Hematopoietic multipotent progenitor cell treated with erythropoietin and hydrocortisone succinate and interleukin-3 and kit ligand, for 6 days (in vitro differentiated cells): ENCODE measurements around the gene ZMYND10.

Experiments used
- DNase-seq: peaks from one replicate; pipeline ENCODE4 v3.0.0-alpha.2; 2015

Gene ZMYND10

GRCh38 chr3:50300681-50301254 is 44.8 kb downstream of the ZMYND10 start:
- DNase-seq = no peak

DNA sequence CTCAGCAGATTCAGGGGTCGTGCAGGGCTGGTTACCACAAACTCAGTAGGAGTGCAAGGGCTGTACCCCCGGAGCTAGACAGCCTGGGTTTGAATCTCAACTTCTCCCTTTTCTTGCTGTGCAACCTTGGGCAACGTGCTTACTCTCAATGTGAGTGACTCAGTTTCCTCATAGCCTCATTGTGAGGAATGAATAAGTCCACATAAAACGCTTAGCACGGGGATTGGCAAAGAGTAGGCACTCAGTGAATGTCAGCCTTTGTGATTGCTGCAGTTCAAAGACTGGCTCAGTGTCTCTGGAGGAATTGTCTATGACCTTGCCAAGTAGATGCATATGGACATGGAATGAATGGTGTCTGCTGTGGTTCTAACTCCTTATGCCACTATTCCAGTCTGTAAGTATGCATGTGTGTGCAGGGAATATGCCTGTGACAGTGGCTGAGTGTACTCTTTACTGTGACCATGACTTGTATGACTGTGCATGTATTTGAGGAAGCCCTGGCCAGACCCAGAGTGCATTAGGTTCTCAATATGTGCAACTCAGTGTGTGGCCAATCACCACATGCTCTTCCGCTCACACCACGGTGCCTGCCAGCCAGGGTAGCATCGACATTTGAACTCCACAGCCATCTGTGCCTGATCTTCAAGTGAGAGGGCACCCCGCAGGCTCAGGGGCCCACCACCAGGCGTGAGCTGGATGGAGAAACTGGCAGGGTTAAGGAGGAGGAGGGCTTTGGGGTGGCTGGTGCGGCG is 45.4 kb downstream of the ZMYND10 start:
- DNase-seq = peak; percentile 78

DNA sequence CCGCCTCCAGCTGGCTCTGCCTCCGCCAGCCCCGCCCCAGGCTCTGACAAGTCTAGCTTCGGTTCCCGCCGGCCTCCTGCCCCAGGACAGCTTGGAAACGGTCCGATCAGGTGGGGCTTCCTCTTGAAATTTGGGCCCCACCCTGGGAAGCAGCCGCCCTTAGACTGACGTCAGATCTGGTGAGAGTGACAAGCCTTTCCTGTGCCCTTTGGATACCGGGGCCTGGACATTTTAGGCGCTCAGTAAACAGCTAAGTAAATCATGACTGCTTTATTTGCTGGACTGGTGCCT is 45.9 kb downstream of the ZMYND10 start:
- no peak for DNase-seq

- peak; percentile 99 for DNase-seq
These were observed 46.5 kb downstream of the ZMYND10 start, which contains the start of the genes HYAL3 and NAA80 for GRCh38 chr3:50298836-50299637. HYAL3 (minus strand) TSS chr3:50299405; CDS start chr3:50295602, 3,803 bp downstream. NAA80 (minus strand) TSS chr3:50299405; CDS start chr3:50297463, 1,942 bp downstream.

DNA sequence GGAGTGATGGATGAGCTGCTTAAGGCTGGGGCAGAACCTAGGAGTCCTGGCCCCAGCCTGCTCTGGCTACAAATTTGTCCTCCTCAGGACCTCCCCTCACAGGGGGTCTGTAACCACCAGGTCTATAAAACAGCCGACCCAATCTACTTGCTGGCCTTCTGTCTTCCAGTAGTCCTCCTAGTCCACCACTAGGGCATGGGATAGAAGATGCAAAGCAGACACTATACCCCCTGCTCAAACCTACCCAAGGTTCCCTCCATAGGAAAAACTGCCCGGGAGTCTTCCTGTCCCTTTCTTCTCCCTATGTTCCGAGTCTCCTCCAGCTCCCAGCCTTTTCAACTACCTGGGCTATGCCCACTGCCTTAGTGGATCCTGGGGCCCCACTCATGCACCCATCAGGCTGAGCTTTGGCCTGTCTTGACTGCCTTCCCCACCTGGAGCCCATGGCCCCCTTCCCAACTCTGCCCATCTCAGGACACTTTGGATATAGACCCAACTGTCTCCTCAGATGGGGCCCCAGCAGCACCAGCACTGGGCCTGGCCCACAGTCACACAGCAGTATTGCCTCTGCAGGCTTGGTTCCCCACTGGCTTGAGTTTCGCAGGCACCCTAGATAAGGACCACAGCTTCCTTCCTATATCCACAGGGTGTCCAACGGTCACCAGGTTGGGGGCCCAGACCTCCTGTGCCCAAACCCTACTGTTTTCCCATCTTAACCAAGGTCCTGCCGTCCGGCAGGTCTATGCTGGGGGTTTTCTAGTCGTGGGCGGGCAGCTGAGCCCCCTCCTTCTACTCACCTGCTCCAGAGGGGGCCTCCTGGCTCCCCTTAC is 47.4 kb downstream of the ZMYND10 start:
- DNase-seq = peak; percentile 72

DNA sequence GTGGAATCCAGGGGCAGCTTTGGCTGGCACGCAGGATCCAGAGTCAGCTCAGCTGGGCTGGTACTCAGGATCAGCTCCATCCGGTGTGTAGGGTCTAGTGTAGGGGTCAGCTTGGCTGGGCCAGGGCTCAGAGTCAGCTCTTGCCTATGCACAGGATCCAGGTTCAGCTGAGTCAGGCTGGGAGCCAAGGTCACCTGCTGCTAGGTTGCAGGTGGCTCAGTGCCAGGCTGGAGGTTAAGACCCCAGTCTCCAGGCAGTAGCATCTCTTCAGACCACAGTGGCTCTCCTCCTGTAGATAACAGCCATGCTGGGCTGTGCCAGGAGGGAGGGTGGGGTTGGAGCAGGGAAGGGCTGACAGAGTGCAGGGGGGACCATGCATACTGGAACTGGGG is 48.2 kb downstream of the ZMYND10 start:
- peak; percentile 69 for DNase-seq

DNA sequence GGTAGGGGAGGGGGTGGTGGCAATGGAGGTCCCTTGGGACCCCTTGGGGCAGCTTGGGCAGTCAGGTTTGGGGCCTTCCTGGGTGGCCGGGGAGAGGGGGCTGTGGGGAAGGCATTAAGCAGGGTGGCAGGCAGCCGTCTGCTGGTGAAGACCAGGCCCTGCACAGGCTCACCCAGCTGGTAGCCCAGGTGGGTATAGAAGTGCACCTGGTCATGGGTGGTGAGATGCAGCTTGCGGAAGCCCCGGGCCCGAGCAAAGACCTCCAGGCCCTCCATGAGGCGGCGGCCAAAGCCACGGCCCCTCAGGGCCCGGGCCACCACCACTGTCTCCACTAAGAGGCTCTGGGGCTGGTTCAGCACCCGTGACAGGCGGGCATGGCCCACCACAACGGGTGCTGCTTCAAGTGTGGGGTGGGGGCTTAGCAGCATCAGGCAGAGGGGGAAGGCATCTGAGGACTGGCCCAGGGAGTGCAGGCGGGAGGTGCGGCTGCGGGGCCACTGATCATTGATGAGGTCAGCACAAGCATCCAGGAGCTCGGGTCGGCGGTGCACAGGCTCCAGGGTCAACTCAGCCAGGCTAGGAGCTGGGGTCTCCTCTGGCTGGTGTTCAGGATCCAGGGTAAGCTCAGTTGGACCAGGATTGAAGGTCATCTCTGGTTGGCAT is 48.7 kb downstream of the ZMYND10 start:
- no peak for DNase-seq

GRCh38 chr3:50295553-50296431 is 49.7 kb downstream of the ZMYND10 start:
- no peak for DNase-seq

- DNase-seq = no peak
These were observed 50.8 kb downstream of the ZMYND10 start for GRCh38 chr3:50294492-50295403.

DNA sequence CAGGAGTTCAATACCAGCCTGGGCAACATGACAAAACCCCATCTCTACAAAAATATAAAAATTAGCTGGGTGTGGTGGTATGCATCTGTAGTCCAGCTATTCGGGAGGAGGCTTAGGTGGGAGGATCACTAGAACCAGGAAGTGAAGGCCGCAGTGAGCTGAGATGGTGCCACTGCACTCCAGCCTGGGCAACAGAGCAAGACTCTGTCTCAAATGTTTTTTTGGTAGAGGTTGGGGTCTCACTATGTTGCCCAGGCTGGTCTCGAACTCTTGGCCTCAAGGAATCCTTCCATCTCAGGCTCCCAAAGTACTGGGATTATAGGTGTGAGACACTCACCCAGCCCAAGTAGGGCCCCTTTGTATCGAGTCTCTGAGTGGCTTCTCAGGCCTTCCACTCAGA is 51.4 kb downstream of the ZMYND10 start:
- DNase-seq = no peak

DNA sequence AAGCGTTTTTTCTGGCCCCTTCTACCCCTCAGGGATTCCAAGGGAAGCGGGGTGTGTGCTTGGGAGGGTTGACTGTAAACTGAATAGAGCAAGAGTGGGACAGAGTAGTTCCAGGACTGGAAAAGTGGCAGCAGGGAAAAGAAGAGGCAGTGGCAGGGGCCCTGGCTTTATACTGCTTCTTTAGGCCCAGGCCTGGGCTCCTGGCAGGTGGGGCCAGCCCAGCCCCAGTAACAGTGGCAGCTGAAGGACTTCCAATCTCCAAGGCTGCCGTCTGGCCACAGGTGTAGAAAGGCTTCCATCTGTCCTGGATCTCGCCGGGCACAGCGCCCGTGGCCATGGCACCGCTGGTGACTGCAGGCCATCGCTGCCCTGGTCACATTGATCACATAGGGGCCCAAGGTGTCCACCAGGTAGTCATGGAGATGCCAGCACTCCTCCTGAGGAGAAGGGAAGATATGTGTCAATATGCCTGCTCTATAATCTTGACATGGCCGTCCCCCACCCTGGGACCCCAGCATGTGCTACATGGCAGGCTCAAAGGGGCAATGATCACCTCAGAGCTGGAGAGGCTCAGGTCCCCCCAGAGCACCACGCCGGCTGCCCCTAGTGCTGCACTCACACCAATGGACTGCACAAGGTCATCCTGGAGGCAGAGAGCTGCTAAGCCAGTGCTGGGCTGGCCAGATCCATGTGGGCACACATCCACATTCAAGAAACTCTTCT is 52.3 kb downstream of the ZMYND10 start:
- DNase-seq = no peak

GRCh38 chr3:50292159-50293078 is 53.1 kb downstream of the ZMYND10 start, which contains the start of gene IFRD2:
IFRD2 (minus strand) TSS chr3:50292429; CDS start chr3:50292274, 155 bp downstream.
- peak; percentile 99 for DNase-seq
